IMR-90 (cell line): ENCODE results near the gene CERKL. TPM values are rescaled to one million over a fixed set of nuclear protein-coding genes. Genes with fewer than 3 reads are reported as not detected.

ENCODE experiments used
- ATAC-seq: fragments of 200-7000 bp; cut with Tn5 transposase; 2 replicates; pipeline ENCODE4 v1.9.1; 2020; ENCODE audit warnings: low read depth, mild to moderate bottlenecking, moderate library complexity
- BruUV-seq: library from RNA; stranded (reverse); fragments of 400-500 nt; replicated peaks from 2 replicates; lab custom pipeline; 2021; lab: Mats Ljungman, UMichigan
- CTCF ChIA-PET: fragments of 300-600 bp; formaldehyde crosslinking; extraction: SDS; loops from one replicate; lab custom pipeline; 2021; ENCODE audit warnings: antibody characterized with exemption; lab: Yijun Ruan, JAX
- POLR2A ChIA-PET: fragments of 300-600 bp; sonication (Branson Sonifier 250); formaldehyde crosslinking; loops from one replicate; lab custom pipeline; 2022; ENCODE audit warnings: antibody characterized with exemption; ENCODE audit not compliant: unreplicated experiment; lab: Charles Lee
- DNase-seq: peaks from one replicate; pipeline ENCODE4 v3.0.0; 2013
- H2AFZ ChIP-seq: replicated peaks from 2 replicates; pipeline ENCODE3; 2013; ENCODE audit warnings: low read length, mild to moderate bottlenecking; ENCODE audit not compliant: poor library complexity
- H2AK5ac ChIP-seq: 2 replicates; pipeline ENCODE4 v1.6.1; 2013; ENCODE audit warnings: low read depth, low read length, inconsistent platforms
- H2AK9ac ChIP-seq: replicated peaks from 2 replicates; pipeline ENCODE3; 2013; ENCODE audit warnings: mild to moderate bottlenecking, low read depth, low read length, moderate library complexity; ENCODE audit not compliant: poor library complexity
- H2BK120ac ChIP-seq: 2 replicates; pipeline ENCODE4 v1.6.1; 2013; ENCODE audit warnings: low read depth, low read length, inconsistent platforms
- H2BK15ac ChIP-seq: 3 replicates; pipeline ENCODE4 v1.6.1; 2013; ENCODE audit warnings: low read depth, low read length, inconsistent platforms
- H2BK20ac ChIP-seq: 2 replicates; pipeline ENCODE4 v1.6.1; 2013; ENCODE audit warnings: low read depth, mild to moderate bottlenecking, inconsistent platforms, low read length, moderate library complexity
- H2BK5ac ChIP-seq: 2 replicates; pipeline ENCODE4 v1.6.1; 2013; ENCODE audit warnings: mild to moderate bottlenecking, low read depth, low read length, inconsistent platforms; ENCODE audit not compliant: poor library complexity, severe bottlenecking
- H3K14ac ChIP-seq: replicated peaks from 2 replicates; pipeline ENCODE4 v1.6.1; 2013; ENCODE audit warnings: low read depth, low read length, inconsistent platforms
- H3K18ac ChIP-seq: 2 replicates; pipeline ENCODE4 v1.6.1; 2013; ENCODE audit warnings: low read depth, low read length, control low read depth
- H3K23ac ChIP-seq: 2 replicates; pipeline ENCODE4 v1.6.1; 2013; ENCODE audit warnings: low read depth, low read length, inconsistent platforms
- H3K27ac ChIP-seq: 2 replicates; pipeline ENCODE4 v1.5.1; 2013; ENCODE audit warnings: mild to moderate bottlenecking, control low read depth, low read length; ENCODE audit not compliant: insufficient read depth
- H3K27me3 ChIP-seq: 2 replicates; pipeline ENCODE4 v1.6.1; 2013; ENCODE audit warnings: low read length; ENCODE audit not compliant: control insufficient read depth, insufficient read depth
- H3K36me3 ChIP-seq: 2 replicates; pipeline ENCODE4 v1.6.1; 2013; ENCODE audit warnings: low read length, mixed read lengths; ENCODE audit not compliant: control insufficient read depth, insufficient read depth
- H3K4ac ChIP-seq: 2 replicates; pipeline ENCODE4 v1.6.1; 2013; ENCODE audit warnings: low read depth, low read length, inconsistent platforms
- H3K4me1 ChIP-seq: 2 replicates; pipeline ENCODE4 v1.6.1; 2013; ENCODE audit warnings: low read length, mixed read lengths; ENCODE audit not compliant: control insufficient read depth, insufficient read depth
- H3K4me2 ChIP-seq: 2 replicates; pipeline ENCODE4 v1.6.1; 2013; ENCODE audit warnings: low read depth, mild to moderate bottlenecking, control low read depth, low read length, moderate library complexity
- H3K4me3 ChIP-seq: 2 replicates; pipeline ENCODE4 v1.5.1; 2013; ENCODE audit warnings: low read depth, mild to moderate bottlenecking, control low read depth, low read length, moderate library complexity; ENCODE audit not compliant: insufficient read depth
- H3K56ac ChIP-seq: 2 replicates; pipeline ENCODE4 v1.6.1; 2013; ENCODE audit warnings: low read length, inconsistent platforms; ENCODE audit not compliant: insufficient read depth; ENCODE audit errors: extremely low read depth
- H3K79me1 ChIP-seq, 2 experiments: 2 replicates each; pipeline ENCODE4 v1.6.1; 2013; ENCODE audit warnings: low read length in 2 of 2, inconsistent platforms in 1 of 2, low read depth in 1 of 2
- H3K9ac ChIP-seq: 2 replicates; pipeline ENCODE4 v1.6.1; 2013; ENCODE audit warnings: low read depth, low read length, control low read depth
- H3K9me1 ChIP-seq: 2 replicates; pipeline ENCODE4 v1.6.1; 2013; ENCODE audit warnings: low read length, inconsistent platforms; ENCODE audit not compliant: insufficient read depth
- H3K9me3 ChIP-seq: 2 replicates; pipeline ENCODE4 v1.6.1; 2013; ENCODE audit warnings: low read length; ENCODE audit not compliant: control insufficient read depth, insufficient read depth
- H4K20me1 ChIP-seq: 2 replicates; pipeline ENCODE4 v1.6.1; 2013; ENCODE audit warnings: low read length, inconsistent platforms; ENCODE audit not compliant: insufficient read depth
- H4K5ac ChIP-seq: 2 replicates; pipeline ENCODE4 v1.6.1; 2013; ENCODE audit warnings: mild to moderate bottlenecking, low read depth, low read length, control low read depth
- H4K8ac ChIP-seq, 2 experiments: 2 replicates each; pipeline ENCODE4 v1.6.1; 2013; ENCODE audit warnings: low read depth in 2 of 2, low read length in 2 of 2, control low read depth in 1 of 2, inconsistent platforms in 1 of 2
- H4K91ac ChIP-seq: 2 replicates; pipeline ENCODE4 v1.6.1; 2013; ENCODE audit warnings: low read depth, low read length, inconsistent platforms; ENCODE audit not compliant: insufficient read depth
- BHLHE40 ChIP-seq: fragments of 150-350 bp; IDR thresholded peaks from 2 replicates; pipeline ENCODE4 v1.6.1; 2016; ENCODE audit warnings: mild to moderate bottlenecking, low read depth, low read length
- CEBPB ChIP-seq: IDR thresholded peaks from 2 replicates; pipeline ENCODE4 v1.6.1; 2012; ENCODE audit warnings: low read depth, low read length, improper control_type of control experiment
- CHD1 ChIP-seq: IDR thresholded peaks from 2 replicates; pipeline ENCODE4 v1.6.1; 2012; ENCODE audit warnings: low read depth, low read length, improper control_type of control experiment
- CTCF ChIP-seq: conservative IDR thresholded peaks from 2 replicates; pipeline ENCODE4 v1.5.1; 2012; ENCODE audit warnings: mild to moderate bottlenecking, low read depth, low read length, improper control_type of control experiment
- ELK1 ChIP-seq: fragments of 150-350 bp; IDR thresholded peaks from 2 replicates; pipeline ENCODE4 v1.6.1; 2016; ENCODE audit warnings: low read depth, mild to moderate bottlenecking, low read length, moderate library complexity, borderline replicate concordance
- FOS ChIP-seq: fragments of 150-350 bp; IDR thresholded peaks from 2 replicates; pipeline ENCODE4 v1.6.1; 2016; ENCODE audit warnings: low read depth, low read length
- MAFK ChIP-seq: IDR thresholded peaks from 2 replicates; pipeline ENCODE4 v1.6.1; 2012; ENCODE audit warnings: low read depth, low read length, improper control_type of control experiment
- MAZ ChIP-seq: IDR thresholded peaks from 2 replicates; pipeline ENCODE4 v1.6.1; 2012; ENCODE audit warnings: low read depth, mild to moderate bottlenecking, low read length, improper control_type of control experiment, moderate library complexity, borderline replicate concordance
- MXI1 ChIP-seq: IDR thresholded peaks from 2 replicates; pipeline ENCODE4 v1.6.1; 2012; ENCODE audit warnings: low read depth, mild to moderate bottlenecking, low read length, moderate library complexity, borderline replicate concordance
- NFE2L2 ChIP-seq: fragments of 150-350 bp; IDR thresholded peaks from 2 replicates; pipeline ENCODE4 v1.6.1; 2016; ENCODE audit warnings: low read depth, mild to moderate bottlenecking, low read length
- RCOR1 ChIP-seq: IDR thresholded peaks from 2 replicates; pipeline ENCODE4 v1.6.1; 2012; ENCODE audit warnings: mild to moderate bottlenecking, low read length, improper control_type of control experiment; ENCODE audit not compliant: insufficient replicate concordance
- RFX5 ChIP-seq: IDR thresholded peaks from 2 replicates; pipeline ENCODE4 v1.8.0; 2012; ENCODE audit warnings: low read depth, mild to moderate bottlenecking, low read length, moderate library complexity
- SMC3 ChIP-seq: fragments of 150-350 bp; IDR thresholded peaks from 2 replicates; pipeline ENCODE4 v1.6.1; 2016; ENCODE audit warnings: low read depth, mild to moderate bottlenecking, antibody characterized with exemption, low read length, moderate library complexity
- USF2 ChIP-seq: fragments of 150-350 bp; IDR thresholded peaks from 2 replicates; pipeline ENCODE4 v1.6.1; 2017; ENCODE audit warnings: mild to moderate bottlenecking, antibody characterized with exemption, low read length, low read depth
- WGBS, 2 experiments: methylation state at CpG; one replicate each; pipeline versions ENCODE4 v1.1.5 to v1.1.7; 2013; ENCODE audit warnings: missing lambda C conversion rate in 2 of 2; ENCODE audit not compliant: insufficient read length in 1 of 2; ENCODE audit errors: extremely low coverage in 2 of 2; 5-methylcytosine and 5-hydroxymethylcytosine counted together
- dilution Hi-C: fragments of 300-500 bp; cut with HindIII; formaldehyde crosslinking; loops from one replicate; pipeline ENCODE4 v1.14.3; 2018; ENCODE audit warnings: low sequenced_read_pairs; ENCODE audit not compliant: unreplicated experiment
- in situ Hi-C: fragments of 300-500 bp; cut with MboI; formaldehyde crosslinking; loops from 3 replicates; pipeline ENCODE4 v1.14.3; 2019; ENCODE audit warnings: low sequenced_read_pairs, inconsistent platforms, mixed read lengths
- intact Hi-C: fragments of 100-400 bp; cut with micrococcal nuclease; formaldehyde crosslinking; loops from 2 replicates; pipeline ENCODE4 v1.10.0; 2022
- polyA plus RNA-seq, 3 experiments: library from polyadenylated mRNA; depleted of rRNA; stranded (reverse); fragments of >200 nt; gene quantifications; 2 replicates each; pipeline ENCODE4 v1.2.3, GENCODE V29; 2012; ENCODE audit warnings: low replicate concordance in 1 of 3
- total RNA-seq: library from RNA; depleted of rRNA; stranded (reverse); fragments of >200 nt; gene quantifications from 2 replicates; pipeline ENCODE4 v1.2.3, GENCODE V29; 2012

CERKL gene
- total and polyA plus RNA-seq, 2 of the 4 experiments (the other 2 are of a cell fraction), result under 0.01 TPM; not detected in 1

- intact Hi-C loops (no loop called here), dilution Hi-C loops (no loop called here), in situ Hi-C loops (no loop called here)
- H3K18ac ChIP-seq, result no peak overlapping the region
- no peak overlapping the region for H2BK15ac ChIP-seq
- no peak overlapping the region for H3K4ac ChIP-seq
- H3K56ac ChIP-seq, result no peak overlapping the region
- WGBS, 2 experiments, result 38% methylated on average over 1 of the region's 1 CpG; no CpG with 5 or more reads in 1 of the 2 experiments
- H3K4me1 ChIP-seq, result no peaks in the 10 kb centered on the region
- H3K9ac ChIP-seq, result no peak overlapping the region
- H2BK5ac ChIP-seq, result no peak overlapping the region
- no peak overlapping the region for H2BK120ac ChIP-seq
- BruUV-seq, result no TSS peak
- H3K27ac ChIP-seq, result no peak overlapping the region
- H4K8ac ChIP-seq, result no peak overlapping the region
- CTCF ChIA-PET, result interaction anchor here (0.7 kb wide), 1 partner anchor 1593 kb away, joined by 3 read pairs; no protein-coding TSS in a partner anchor
- no peaks in the 10 kb centered on the region for H3K36me3 ChIP-seq
- no peak overlapping the region for H4K91ac ChIP-seq
- no peaks in the 10 kb centered on the region for H4K20me1 ChIP-seq
- H2AK9ac ChIP-seq, result no peak overlapping the region
- no peak overlapping the region for H2AK5ac ChIP-seq
- POLR2A ChIA-PET, result no interaction called here
- no peaks in the 10 kb centered on the region for H3K79me1 ChIP-seq
- H3K27me3 ChIP-seq, result peaks cover 2% of the 10 kb centered on the region; the same call in 1 of the 2 replicates
- no peak for TF ChIP-seq BHLHE40
- TF ChIP-seq SMC3, result no peak
- no peak for TF ChIP-seq FOS
- TF ChIP-seq USF2, result no peak
- no peak for TF ChIP-seq RFX5
- TF ChIP-seq MAFK, result no peak
- TF ChIP-seq MAZ, result no peak
- no peak for TF ChIP-seq CEBPB
- TF ChIP-seq CTCF, result no peak
- TF ChIP-seq MXI1, result no peak
- no peak for TF ChIP-seq NFE2L2
- TF ChIP-seq ELK1, result no peak
- TF ChIP-seq RCOR1, result no peak
- TF ChIP-seq CHD1, result no peak
- no peak overlapping the region for H2AFZ ChIP-seq
- H3K4me2 ChIP-seq, result no peak overlapping the region
- no peak overlapping the region for H4K5ac ChIP-seq
- H3K9me1 ChIP-seq, result no peaks in the 10 kb centered on the region
- no peak overlapping the region for H3K23ac ChIP-seq
- no peak overlapping the region for H2BK20ac ChIP-seq
- H3K14ac ChIP-seq, result no peak overlapping the region
- ATAC-seq, result no peak
- no peak for DNase-seq
- no peak overlapping the region for H3K4me3 ChIP-seq
- no peaks in the 10 kb centered on the region for H3K9me3 ChIP-seq
These were observed 40.7 kb upstream of the CERKL start for GRCh38 chr2:181697571-181697970.
